Muscle of arm (tissue), 12 donors: ENCODE results near the gene LHX8. TPM values are rescaled to one million over a fixed set of nuclear protein-coding genes. Genes with fewer than 3 reads are reported as not detected.

Experiments
- DNase-seq: peaks from one replicate; pipeline ENCODE4 v3.0.0-alpha.2; 2013
- polyA plus RNA-seq, 12 donors: library from polyadenylated mRNA; unstranded; fragments of 120-200 nt; gene quantifications; one replicate each; pipeline ENCODE4 v1.2.1, GENCODE V29; 2013; ENCODE audit not compliant: insufficient read length in 12 of 12

The LHX8 gene
- polyA plus RNA-seq, 12 donors: 0.11 to 0.40 (median 0.13) TPM; not detected in 5

GRCh38 chr1:75203415-75204277, 69.5 kb downstream of the LHX8 start:
- peak; percentile 21 for DNase-seq

GRCh38 chr1:75208862-75209261, 74.7 kb downstream of the LHX8 start:
- no peak for DNase-seq
